SIG-M5 treated with dmso at 0.1 percent for 504 hours (cell line): ENCODE measurements around the gene MAP2K7.

Experiments
- DNase-seq: peaks from one replicate; lab custom pipeline; 2025; ENCODE audit not compliant: unreplicated experiment; lab: John Stamatoyannopoulos, UW

MAP2K7 gene

DNA sequence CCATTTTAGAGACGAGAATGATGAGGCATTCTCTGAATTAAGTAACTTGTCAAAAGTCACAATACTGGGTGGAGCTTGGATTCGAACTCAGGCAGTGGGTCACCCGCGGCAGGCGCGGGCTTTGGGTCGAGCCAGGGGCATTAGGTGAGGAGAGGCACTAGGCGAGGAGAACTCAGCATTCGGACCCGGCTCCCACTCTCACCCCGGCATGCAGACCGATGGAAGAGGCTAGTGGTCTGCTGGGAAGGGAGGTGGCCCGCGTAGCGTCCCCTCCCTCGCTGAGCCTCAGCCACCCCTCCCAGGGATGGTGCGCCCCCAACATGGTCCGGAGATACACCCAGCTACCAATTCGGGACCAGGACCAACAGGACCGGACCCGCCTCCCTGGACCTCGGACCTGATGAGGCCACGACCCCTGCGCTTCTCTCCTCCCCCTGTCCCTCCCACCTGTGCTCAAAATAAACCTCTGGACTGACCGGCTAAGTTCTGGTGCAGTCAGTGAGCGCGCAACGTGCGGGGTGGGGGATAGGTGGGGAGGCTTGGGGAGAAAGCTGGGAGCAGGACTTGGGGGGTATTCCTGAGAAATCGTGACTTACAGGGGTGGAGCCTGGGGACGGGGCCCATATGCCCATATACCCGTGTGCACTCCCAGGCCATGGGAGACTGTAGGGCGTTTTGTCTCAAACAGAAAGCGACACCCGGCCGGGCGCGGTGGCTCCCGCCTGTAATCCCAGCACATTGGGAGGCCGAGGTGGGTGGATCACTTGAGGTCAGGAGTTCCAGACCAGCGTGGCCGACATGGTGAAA is 15.1 kb downstream of the MAP2K7 start:
- no peak for DNase-seq

DNA sequence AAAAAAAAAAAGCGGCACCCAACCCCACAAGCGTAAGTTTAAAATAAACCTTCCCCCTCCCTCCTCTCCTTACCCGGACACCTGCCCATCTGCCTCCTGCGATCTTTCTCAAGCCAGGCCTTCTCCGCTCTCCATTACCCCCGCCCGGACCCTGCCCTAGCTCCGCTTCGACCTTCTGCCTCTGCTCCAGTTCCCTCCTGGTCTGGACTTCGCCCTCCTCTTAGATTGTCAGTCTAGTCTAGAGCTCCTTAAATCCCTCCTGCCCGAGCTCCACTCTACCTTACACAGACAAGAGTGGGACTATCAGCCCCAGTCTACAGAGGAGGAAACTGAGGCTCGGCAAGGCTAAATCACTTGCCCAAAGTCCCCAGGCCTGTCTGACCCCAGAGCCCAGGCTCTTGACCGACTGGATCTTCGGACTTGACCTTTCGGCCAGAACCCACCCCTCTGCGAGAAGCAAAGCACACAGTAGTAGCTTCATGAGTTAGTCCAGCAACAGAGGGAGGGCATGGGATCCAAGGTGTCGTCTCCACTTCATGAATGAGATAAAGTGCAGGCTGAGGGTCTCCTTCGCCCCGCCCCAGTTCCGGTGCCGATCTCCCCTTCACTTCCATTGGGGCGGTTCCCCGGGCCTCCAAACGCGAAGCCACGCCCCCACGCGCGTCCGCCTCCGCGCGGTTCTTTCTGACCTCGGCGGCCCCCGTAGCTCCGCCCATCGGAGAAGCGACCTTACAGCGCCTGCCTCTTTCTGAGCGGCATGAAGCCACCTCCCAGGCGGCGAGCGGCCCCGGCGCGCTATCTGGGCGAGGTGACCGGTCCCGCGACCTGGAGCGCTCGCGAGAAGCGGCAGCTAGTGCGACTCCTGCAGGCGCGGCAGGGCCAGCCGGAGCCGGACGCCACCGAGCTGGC is 16.2 kb downstream of the MAP2K7 start, which contains the start of gene SNAPC2:
TSS of gene SNAPC2 (plus strand) at position 729 of the 909 bp plus-strand sequence. CDS start at position 758, 29 bp downstream.
- peak; percentile 82 for DNase-seq

- peak; percentile 95 for DNase-seq
These were observed 17.0 kb downstream of the MAP2K7 start for GRCh38 chr19:7920519-7921301.

GRCh38 chr19:7921302-7921966 is 17.8 kb downstream of the MAP2K7 start:
- DNase-seq: no peak

DNA sequence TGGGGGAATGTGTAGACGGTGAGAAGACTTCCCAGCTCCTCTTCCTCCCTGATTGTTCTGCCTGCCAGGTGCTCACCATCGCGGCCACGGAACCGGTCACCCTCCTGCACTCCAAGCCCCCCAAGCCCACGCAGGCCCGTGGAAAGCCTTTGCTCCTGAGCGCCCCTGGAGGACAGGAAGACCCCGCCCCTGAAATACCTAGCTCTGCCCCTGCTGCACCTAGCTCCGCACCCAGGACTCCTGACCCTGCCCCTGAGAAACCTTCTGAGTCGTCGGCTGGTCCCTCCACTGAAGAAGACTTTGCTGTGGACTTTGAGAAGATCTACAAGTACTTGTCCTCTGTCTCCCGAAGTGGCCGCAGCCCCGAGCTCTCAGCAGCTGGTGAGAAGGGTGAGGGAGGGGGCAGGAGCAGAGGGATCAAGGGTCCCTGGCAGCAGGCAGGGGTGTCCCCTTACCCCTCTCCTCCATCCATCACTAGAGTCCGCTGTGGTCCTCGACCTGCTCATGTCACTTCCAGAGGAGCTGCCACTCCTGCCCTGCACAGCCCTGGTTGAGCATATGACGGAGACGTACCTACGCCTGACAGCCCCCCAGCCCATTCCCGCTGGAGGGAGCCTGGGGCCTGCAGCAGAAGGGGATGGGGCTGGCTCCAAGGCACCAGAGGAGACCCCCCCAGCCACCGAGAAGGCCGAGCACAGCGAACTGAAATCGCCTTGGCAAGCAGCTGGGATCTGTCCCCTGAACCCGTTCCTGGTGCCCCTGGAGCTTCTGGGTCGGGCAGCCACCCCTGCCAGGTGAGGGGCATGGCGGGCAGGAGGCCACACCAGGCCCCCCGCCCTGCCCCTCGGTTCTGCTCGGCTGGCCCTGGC is 18.5 kb downstream of the MAP2K7 start:
- no peak for DNase-seq

DNA sequence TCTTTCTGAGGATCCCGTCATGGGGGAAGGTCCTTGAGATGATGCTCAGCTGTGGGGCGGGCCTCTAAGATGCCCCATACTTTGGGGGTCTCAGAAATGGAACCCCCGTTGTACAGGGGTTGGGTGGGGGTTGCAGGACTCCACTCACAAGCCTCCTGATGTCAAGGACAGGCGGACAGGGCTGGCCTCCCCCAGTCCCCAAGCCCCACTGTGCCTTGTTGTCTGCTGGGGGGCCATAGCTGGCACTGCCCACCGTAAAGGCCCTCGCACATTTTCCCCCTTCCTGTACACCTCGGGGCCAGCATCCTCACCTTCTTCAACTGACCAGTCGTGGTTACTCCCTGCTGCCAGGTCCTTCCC is 19.1 kb downstream of the MAP2K7 start:
- no peak for DNase-seq

- DNase-seq: no peak
These were observed 19.9 kb downstream of the MAP2K7 start for GRCh38 chr19:7923295-7924191.

- no peak for DNase-seq
These were observed 20.6 kb downstream of the MAP2K7 start for GRCh38 chr19:7924241-7924640.

- no peak for DNase-seq
These were observed 21.0 kb downstream of the MAP2K7 start for GRCh38 chr19:7924651-7925170.

- DNase-seq: peak; percentile 60
These were observed 21.6 kb downstream of the MAP2K7 start for GRCh38 chr19:7925171-7925851.

GRCh38 chr19:7926021-7926726 is 22.5 kb downstream of the MAP2K7 start, which contains the start of gene CTXN1:
Gene CTXN1, minus strand, starts transcription at chr19:7926135. Its CDS starts 597 bp downstream, at chr19:7925538.
- DNase-seq: no peak

GRCh38 chr19:7926727-7927604 is 23.3 kb downstream of the MAP2K7 start:
- no peak for DNase-seq

DNA sequence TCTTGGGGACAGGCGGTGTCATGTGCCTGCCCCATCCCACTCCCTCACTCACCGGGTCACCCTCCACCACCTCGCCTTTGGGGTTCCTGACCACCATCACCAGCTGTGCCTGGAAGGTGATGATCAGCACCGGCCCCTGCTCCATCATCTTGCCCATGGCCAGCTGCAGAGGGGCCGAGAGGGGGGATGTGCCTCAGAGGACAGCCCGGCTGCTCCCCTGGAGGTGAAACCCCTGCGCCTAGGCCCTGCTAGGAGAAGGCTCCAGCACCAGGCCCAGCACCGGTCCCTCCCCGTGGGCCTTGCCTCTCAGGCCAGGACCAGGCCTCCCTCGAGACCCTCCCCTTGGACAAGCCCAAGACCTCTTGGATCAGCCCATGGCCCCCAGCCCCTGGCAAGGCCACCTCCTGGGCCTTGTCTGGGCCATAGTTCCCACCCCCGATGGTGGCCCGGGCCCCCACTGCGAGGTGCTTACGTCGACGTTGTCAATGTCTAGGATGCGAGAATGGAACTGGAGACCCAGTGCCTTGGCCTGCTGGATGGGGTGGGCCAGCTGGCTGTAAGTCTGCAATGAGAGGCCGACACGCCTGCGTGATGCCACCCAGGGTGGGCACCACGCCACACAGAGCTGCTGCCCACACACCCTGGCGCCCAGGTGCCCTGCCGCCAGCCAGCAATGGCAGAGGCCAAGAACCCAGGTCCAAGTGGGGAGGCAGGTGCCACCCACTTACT is 24.1 kb downstream of the MAP2K7 start:
- no peak for DNase-seq

DNA sequence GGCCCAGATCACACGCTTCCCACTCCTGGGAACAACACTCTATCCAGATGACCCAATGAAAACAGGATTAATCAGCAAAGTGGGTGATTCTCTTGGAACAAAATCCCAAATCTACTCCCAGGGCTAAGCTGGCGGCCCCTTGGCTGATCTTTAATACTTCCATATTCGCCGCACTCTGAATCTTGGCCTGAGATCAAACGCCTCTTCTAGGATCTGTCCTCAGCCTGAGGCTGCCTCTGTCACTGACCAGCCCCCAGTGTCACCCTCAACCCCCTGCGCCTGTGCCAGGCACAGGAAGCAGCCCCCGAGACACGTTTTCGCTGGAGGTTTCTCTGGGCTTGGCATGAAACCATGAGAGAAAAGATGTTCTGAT is 24.6 kb downstream of the MAP2K7 start:
- no peak for DNase-seq
